Erythroblast (primary cell): ENCODE data around the gene SLC25A13.

Experiments
- GATA1 ChIP-seq: IDR thresholded peaks from 2 replicates; pipeline ENCODE4 v1.6.1; 2011; ENCODE audit warnings: low read depth, mild to moderate bottlenecking, control low read depth, low read length, moderate library complexity
- POLR2A ChIP-seq: IDR thresholded peaks from 2 replicates; pipeline ENCODE4 v1.6.1; 2011; ENCODE audit warnings: mild to moderate bottlenecking, low read length

GRCh38 chr7:96104984-96105383 lies 216.9 kb downstream of the SLC25A13 start:
- TF ChIP-seq POLR2A: no peak
- TF ChIP-seq GATA1: no peak
